ENCODE data around the gene EAF2. TPM values are rescaled to one million over a fixed set of nuclear protein-coding genes. Genes with fewer than 3 reads are reported as not detected.

Gene EAF2
- total RNA-seq, 1 experiment from 2014 or later, result 4.4 TPM

GRCh38 chr3:121803771-121804320 is 31.2 kb upstream of the EAF2 start:
- H2AFZ ChIP-seq (ENCODE audit: low read depth, low read length, poor library complexity, severe bottlenecking), result no peak overlapping the region
- no peak for TF ChIP-seq EZH2 (IDR thresholded peaks at IDR 0.05)
- no peak for TF ChIP-seq EZH2phosphoT487 (IDR thresholded peaks at IDR 0.05; ENCODE audit: borderline replicate concordance)
- TF ChIP-seq POLR2AphosphoS5 (IDR thresholded peaks at IDR 0.05; ENCODE audit: low read depth, low read length), result no peak
- TF ChIP-seq SIN3A (IDR thresholded peaks at IDR 0.05; ENCODE audit: low read depth), result no peak
- TF ChIP-seq POLR2A (IDR thresholded peaks at IDR 0.05; ENCODE audit: borderline replicate concordance, extremely low read depth, insufficient read depth, insufficient read length), result no peak
- TF ChIP-seq SRF (IDR thresholded peaks at IDR 0.05; ENCODE audit: low read depth), result no peak
- TF ChIP-seq JUND (IDR thresholded peaks at IDR 0.05), result no peak
- TF ChIP-seq ZNF274 (IDR thresholded peaks at IDR 0.05; ENCODE audit: low read depth, low read length), result no peak
- no peak for TF ChIP-seq ZFX (IDR thresholded peaks at IDR 0.05)
- H3K27ac ChIP-seq (ENCODE audit: low read depth, low read length), result no peak overlapping the region
- no peaks in the 10 kb centered on the region for H3K27me3 ChIP-seq (ENCODE audit: insufficient read depth, low read length)
- CTCF ChIA-PET, result no interaction called here
- BruUV-seq (replicated peaks), result no TSS peak
- no peaks in the 10 kb centered on the region for H3K9me3 ChIP-seq (ENCODE audit: control insufficient read depth in 1 of 2, insufficient read depth in 1 of 2, low read depth in 1 of 2, low read length in 2 of 2)
- DNase-seq (ENCODE audit: low read depth, low spot score), result no peak
- H3K36me3 ChIP-seq (ENCODE audit: control insufficient read depth in 1 of 2, insufficient read depth in 2 of 2, low read length in 2 of 2), result peaks cover 15 to 20% of the 10 kb centered on the region in 2 experiments; a peak in 2 of 4 replicates
- H3K4me2 ChIP-seq (ENCODE audit: low read length), result no peak overlapping the region
- POLR2A ChIA-PET, result no interaction called here
- H3K4me1 ChIP-seq (ENCODE audit: control insufficient read depth in 1 of 2, insufficient read depth in 2 of 2, low read length in 2 of 2), result no peaks in the 10 kb centered on the region
- ATAC-seq, result no peak
- no peaks in the 10 kb centered on the region; the same call in 1 of the 2 replicates for H4K20me1 ChIP-seq (ENCODE audit: insufficient read depth)
- H3K79me2 ChIP-seq (ENCODE audit: insufficient read depth, low read length), result peaks cover 3% of the 10 kb centered on the region; the same call in 1 of the 2 replicates
- RAD21 ChIA-PET (ENCODE audit: low non-redundant PET in 1 of 2, low total read pairs in 2 of 2, uncharacterized antibody in 2 of 2, unreplicated experiment in 2 of 2), result no interaction called here
- no peaks in the 10 kb centered on the region for H3K9me2 ChIP-seq (ENCODE audit: insufficient read depth)
- no peak overlapping the region for H3K4me3 ChIP-seq (replicated peaks in 1 of 2; ENCODE audit: low read depth in 1 of 2, low read length in 2 of 2)
- intact Hi-C loops (cut with micrococcal nuclease), result no loop called here
- no peak overlapping the region for H3K9ac ChIP-seq (ENCODE audit: low read length)

- ATAC-seq, result no peak
- TF ChIP-seq SP1 (IDR thresholded peaks at IDR 0.05; ENCODE audit: low read depth) (no peak), YY1 (IDR thresholded peaks at IDR 0.05; ENCODE audit: extremely low read depth, insufficient replicate concordance, low read depth, low read length) (no peak), ZBTB33 (IDR thresholded peaks at IDR 0.05; ENCODE audit: extremely low read depth, insufficient replicate concordance, low read length) (no peak), POLR2A (IDR thresholded peaks at IDR 0.05; ENCODE audit: borderline replicate concordance, extremely low read depth, insufficient read depth, insufficient read length) (no peak), TCF7L2 (IDR thresholded peaks at IDR 0.05; ENCODE audit: borderline replicate concordance, extremely low read depth, insufficient read depth, insufficient read length) (no peak), ATF3 (IDR thresholded peaks at IDR 0.05) (no peak), CTCF (IDR thresholded peaks at IDR 0.05 in 2 of 3, conservative IDR thresholded peaks at IDR 0.05 in 1 of 3; ENCODE audit: borderline replicate concordance in 1 of 3, insufficient read depth in 1 of 3, low read depth in 2 of 3, low read length in 2 of 3) (no peak), ZFX (IDR thresholded peaks at IDR 0.05) (no peak), EGR1 (IDR thresholded peaks at IDR 0.05; ENCODE audit: low read depth) (no peak)
- H3K9ac ChIP-seq (ENCODE audit: low read length), result no peak overlapping the region
- peaks cover 43% of the 10 kb centered on the region for H3K79me2 ChIP-seq (ENCODE audit: insufficient read depth, low read length)
- H3K9me2 ChIP-seq (ENCODE audit: insufficient read depth), result no peaks in the 10 kb centered on the region
- ChIA-PET CTCF (no interaction called here), POLR2A (no interaction called here), RAD21 (ENCODE audit: low non-redundant PET in 1 of 2, low total read pairs in 2 of 2, uncharacterized antibody in 2 of 2, unreplicated experiment in 2 of 2) (no interaction called here)
- H3K9me3 ChIP-seq (ENCODE audit: control insufficient read depth in 1 of 2, insufficient read depth in 1 of 2, low read depth in 1 of 2, low read length in 2 of 2), result no peaks in the 10 kb centered on the region
- no peak overlapping the region for H3K4me2 ChIP-seq (ENCODE audit: low read length)
- intact Hi-C loops (cut with micrococcal nuclease), result no loop called here
- no peak overlapping the region for H3K4me3 ChIP-seq (replicated peaks in 1 of 2; ENCODE audit: low read depth in 1 of 2, low read length in 2 of 2)
- H3K4me1 ChIP-seq (ENCODE audit: control insufficient read depth in 1 of 2, insufficient read depth in 2 of 2, low read length in 2 of 2), result no peaks in the 10 kb centered on the region
- no peaks in the 10 kb centered on the region; the same call in 1 of the 2 replicates for H4K20me1 ChIP-seq (ENCODE audit: insufficient read depth)
- H3K27me3 ChIP-seq (ENCODE audit: insufficient read depth, low read length), result no peaks in the 10 kb centered on the region
- no peak for DNase-seq (ENCODE audit: low read depth, low spot score)
- H3K27ac ChIP-seq (ENCODE audit: low read depth, low read length), result no peak overlapping the region
- no peak overlapping the region for H2AFZ ChIP-seq (ENCODE audit: low read depth, low read length, poor library complexity, severe bottlenecking)
- no TSS peak for BruUV-seq (replicated peaks)
- peaks cover 15 to 18% of the 10 kb centered on the region in 2 experiments; a peak in 2 of 4 replicates for H3K36me3 ChIP-seq (ENCODE audit: control insufficient read depth in 1 of 2, insufficient read depth in 2 of 2, low read length in 2 of 2)
Observed at GRCh38 chr3:121809249-121809648, 25.8 kb upstream of the EAF2 start.
